Effector CD4-positive, alpha-beta T cell (primary cell): ENCODE measurements around the gene WNK2.

Experiments
- DNase-seq: peaks from one replicate; pipeline ENCODE4 v3.0.0-alpha.2; 2020

The WNK2 gene

DNA sequence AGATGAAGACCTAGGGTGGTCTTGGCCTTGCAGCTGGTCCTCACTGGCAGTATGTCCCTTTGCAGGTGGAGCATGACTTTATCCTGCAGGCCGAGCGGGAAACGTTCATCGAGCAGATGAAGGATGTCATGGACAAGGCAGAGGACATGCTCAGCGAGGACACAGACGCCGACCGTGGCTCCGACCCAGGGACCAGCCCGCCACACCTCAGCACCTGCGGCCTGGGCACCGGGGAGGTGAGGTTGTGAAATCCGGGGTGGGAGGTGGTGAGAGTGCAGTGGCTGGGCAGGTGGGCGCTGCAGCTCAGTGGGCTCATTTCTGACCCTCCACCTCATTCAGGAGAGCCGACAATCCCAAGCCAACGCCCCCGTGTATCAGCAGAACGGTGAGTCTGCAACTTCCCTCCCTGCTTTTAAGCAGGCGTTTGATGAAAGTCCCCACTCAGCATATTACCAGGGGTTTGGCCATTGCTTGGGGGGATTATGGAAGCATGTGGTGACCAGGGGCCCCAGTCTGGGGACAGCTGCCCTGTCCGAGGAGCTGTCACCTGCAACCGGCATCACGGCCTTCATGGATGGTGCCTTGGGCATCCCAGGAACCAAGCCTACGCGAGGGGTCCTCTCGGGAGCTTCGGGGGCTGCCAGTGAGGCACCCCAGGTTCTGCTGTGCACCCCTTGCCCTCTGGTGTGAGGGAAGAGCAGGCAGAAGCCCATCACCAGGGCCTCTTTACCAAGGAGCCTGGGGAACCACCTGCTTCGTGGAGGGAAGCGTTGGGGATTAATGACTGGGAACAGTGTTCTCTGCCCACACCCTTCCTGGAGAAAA, 84.0 kb downstream of the WNK2 start:
- no peak for DNase-seq

DNA sequence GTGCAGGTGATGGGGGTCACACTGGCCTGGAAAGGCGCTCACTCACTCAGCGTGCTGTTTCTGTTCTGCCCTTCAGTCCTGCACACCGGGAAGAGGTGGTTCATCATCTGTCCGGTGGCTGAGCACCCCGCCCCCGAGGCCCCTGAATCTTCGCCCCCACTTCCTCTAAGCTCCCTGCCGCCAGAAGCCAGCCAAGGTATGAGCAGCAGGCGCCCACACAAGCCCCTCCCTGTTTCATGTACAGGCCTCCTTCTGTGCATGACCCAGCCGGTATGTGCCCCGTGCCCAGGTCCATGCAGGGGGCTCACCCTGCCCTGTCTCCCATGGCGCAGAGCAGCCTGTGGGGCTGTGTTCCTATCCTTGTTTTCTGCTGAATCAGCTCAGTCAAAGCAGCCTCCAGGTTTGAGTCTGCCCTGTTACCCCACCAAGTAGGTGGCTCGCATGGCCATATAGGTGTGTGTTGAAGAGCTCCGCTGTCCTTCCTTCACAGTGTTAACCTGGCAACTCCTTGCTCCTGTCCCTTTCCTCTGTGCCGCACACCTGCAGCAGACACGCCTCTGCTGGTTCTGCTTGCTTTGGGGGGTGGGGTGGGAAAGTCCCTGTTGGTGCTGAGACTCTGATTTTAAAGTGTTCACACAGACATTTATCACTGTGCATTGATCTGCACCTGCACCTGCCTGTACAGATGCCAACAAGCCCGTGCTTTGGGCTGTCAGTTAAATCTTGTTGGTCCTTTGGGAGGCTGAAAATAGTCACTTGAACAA, 84.8 kb downstream of the WNK2 start:
- DNase-seq, result no peak

DNA sequence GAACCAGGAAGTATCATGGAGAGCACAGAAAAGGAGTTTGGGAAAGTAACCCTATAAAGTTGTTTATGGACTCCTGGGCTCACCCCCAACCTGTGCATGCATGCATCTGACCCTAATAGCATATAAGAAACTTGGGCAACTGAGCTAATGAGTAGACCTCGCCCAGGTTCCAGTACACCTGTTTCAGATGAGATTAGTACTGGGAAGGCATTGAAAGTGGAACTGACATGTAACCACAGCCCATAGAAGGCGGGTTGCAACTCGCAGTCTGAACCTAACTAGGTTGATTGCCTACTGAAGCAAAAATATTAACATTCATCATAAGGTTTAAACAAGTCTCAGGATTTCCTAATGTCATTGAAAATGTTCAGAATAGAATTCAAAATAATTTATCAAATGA, 87.0 kb downstream of the WNK2 start:
- no peak for DNase-seq

DNA sequence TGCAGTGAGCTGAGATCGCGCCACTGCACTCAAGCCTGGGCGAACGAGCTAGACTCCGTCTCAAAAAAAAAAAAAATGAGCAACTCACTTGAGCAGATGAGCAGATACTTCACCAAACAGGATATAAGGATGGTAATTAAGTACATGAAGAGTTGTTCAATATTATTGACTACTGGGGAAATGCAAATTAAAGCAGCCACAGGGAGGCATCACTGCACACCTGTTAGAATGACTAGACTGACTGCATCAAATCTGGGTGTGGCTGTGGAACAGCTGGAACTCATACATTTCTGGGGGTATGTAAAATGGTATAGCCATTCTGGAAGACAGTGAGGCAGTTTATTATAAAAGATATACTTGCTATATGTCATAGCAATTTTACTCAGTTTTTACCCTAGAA, 93.0 kb downstream of the WNK2 start:
- no peak for DNase-seq

DNA sequence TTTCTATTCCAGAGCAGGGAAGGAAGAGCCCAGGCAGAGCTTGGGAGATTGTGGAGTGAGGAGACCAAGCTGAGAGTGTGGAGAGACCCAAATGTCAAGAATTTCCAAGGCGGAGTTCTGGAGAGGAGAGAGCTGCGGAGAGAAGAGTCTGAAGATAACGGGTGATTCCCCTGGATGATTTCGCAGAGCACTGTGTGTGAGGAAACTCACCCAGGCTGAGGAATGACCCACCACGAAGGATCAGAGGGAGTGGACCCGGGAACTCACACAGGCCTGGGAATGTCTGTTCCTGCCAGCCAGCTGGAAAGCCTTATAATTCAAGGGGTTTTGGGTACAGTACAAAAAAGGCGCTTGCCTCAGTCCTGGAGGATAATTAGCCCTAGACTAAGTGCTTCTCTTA, 94.2 kb downstream of the WNK2 start:
- DNase-seq, result no peak

DNA sequence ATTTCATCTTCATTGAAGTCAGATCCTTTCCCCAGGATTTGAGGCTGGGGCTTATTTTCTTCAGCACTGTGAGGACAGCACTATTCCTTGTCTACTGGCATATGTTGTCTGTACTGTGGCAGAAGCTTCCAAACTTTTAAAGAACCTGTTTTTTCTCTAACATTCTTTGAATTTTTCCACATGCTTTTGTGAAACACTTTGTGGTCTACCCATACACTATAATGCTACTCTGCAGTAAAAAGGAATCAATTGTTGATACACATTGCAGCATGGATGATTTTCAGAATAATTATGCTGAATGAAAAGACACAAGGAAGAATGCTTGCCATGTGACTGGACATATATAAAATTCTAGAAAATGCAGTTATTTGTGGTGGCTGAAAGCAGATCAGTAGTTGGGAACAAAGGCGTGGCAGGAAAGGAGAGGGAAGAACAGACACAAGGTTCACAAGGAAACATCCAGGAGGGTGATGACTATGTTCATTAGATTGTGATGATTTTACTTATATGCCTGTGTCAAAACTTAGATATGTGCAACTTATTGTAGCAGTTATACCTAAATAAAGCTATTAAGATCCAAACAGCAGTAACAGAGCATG, 96.8 kb downstream of the WNK2 start:
- no peak for DNase-seq

DNA sequence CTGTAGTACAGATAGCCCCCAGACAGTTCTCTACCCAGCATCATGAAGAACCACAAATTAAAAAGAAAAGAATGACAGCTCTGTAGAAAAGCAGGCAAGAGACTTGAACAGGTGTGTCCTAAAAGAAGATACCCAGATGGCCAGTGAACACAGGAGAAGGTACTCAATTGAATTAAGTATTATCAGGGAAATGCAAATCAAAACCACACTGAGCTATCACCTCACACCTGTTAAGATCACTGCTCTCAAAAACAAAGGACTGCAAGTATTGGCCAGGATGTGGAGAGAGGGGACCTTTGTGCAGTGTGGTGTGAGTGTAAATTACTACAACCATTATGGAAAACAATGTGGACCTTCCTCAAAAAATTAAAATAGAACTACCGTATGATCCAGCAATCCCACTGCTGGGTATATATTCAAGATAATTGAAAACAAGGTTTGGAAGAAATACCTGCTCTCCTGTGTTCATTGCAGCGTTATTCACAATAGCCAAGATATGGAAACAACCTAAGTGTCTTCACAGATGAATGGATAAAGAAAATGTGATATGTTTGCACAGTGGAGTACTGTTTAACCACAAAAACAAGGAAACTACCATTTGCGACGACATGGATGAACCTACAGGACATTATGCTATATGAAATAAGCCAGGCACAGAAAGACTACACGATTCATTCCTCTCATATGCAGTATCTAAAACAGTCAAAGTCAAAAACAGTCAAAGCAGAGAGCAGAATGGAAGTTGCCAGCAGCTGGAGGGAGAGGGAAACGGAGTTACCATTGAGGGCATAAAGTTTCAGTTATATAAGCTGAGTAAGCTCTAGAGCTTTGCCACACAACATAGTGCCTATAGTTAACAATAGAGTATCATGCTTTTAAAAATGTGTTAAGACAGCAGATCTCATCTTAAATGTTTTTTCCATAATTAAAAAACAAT, 102.6 kb downstream of the WNK2 start:
- no peak for DNase-seq

DNA sequence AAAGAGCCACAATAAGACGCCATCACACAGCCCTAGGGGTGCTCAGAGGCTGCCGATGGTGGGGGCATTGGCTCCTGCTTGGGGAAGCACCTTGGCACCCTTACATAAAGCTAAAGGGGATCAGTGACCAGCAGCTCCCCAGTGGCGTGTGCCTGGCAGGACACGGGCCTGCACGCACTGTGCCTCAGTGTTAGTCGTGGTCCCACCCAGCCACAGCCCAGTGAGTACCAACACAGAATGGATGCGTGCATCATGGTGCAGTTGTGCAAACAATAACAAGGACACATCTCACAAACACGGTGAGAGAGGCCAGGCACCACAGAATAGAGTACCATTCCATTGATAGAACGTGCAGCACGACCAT, 103.2 kb downstream of the WNK2 start:
- DNase-seq, result no peak

DNA sequence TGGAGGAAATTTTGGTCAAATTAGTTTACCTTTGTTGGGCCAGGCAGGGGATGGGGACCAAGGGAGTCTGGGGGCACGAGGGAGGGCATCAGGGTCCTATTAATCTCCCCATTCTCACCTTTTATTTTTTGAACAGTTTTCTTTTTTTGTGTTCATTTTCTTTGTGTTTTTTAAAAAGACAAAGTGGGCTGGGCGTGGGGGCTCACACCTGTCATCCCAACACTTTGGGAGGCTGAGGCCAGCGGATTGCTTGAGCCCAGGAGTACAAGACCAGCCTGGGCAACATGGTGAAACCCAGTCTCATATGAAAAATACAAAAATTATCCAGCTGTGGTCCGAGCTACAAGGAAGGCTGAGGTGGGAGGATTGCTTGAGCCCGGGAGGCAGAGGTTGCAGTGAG, 103.7 kb downstream of the WNK2 start:
- no peak for DNase-seq

DNA sequence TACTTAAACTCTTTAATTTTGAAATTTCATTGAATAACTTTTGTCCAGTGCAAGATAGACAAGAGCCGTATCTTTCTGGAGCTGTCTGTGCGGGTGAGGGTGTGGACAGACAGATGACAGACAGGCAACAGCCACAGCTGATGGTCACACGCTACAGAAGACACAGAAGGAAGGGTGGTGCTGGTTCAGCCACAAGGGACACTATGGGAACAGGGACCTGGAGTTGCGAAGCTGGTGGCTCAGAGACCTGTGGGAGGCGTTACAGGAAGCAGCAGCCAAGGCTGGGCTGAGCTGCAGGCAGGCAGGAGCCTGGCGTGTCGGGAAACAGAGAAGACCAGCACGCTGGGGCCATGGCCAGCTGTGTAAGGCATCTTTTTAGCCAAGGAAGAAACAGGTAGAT, 104.4 kb downstream of the WNK2 start:
- no peak for DNase-seq

DNA sequence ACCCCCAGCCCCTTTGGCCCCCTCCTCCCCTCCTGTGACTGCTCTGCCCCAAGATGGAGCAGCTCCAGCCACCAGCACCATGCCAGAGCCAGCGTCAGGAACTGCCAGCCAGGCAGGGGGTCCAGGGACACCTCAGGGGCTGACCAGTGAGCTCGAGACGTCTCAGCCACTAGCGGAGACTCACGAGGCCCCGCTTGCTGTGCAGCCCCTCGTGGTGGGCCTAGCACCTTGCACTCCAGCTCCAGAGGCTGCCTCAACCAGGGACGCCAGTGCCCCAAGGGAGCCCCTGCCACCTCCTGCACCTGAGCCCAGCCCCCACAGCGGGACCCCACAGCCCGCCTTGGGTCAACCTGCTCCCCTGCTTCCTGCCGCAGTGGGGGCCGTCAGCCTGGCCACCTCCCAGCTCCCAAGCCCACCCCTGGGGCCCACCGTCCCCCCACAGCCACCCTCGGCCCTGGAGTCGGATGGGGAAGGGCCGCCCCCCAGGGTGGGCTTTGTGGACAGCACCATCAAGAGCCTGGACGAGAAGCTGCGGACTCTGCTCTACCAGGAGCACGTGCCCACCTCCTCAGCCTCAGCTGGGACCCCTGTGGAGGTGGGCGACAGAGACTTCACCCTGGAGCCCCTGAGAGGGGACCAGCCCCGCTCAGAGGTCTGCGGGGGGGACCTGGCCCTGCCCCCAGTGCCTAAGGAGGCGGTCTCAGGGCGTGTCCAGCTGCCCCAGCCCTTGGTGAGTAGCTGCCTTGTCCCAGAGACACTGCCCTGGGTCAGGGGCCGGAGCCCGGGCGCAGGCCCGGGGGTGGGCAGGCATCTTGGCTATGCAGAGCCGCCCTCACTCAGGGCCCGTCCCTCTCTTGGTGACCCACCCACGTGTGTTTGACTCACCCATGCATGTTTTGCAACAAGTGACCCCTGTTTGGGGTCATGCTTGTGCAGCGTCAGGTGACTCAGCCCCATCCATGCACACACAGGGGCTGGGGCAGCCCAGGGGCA, 105.2 kb downstream of the WNK2 start:
- no peak for DNase-seq

DNA sequence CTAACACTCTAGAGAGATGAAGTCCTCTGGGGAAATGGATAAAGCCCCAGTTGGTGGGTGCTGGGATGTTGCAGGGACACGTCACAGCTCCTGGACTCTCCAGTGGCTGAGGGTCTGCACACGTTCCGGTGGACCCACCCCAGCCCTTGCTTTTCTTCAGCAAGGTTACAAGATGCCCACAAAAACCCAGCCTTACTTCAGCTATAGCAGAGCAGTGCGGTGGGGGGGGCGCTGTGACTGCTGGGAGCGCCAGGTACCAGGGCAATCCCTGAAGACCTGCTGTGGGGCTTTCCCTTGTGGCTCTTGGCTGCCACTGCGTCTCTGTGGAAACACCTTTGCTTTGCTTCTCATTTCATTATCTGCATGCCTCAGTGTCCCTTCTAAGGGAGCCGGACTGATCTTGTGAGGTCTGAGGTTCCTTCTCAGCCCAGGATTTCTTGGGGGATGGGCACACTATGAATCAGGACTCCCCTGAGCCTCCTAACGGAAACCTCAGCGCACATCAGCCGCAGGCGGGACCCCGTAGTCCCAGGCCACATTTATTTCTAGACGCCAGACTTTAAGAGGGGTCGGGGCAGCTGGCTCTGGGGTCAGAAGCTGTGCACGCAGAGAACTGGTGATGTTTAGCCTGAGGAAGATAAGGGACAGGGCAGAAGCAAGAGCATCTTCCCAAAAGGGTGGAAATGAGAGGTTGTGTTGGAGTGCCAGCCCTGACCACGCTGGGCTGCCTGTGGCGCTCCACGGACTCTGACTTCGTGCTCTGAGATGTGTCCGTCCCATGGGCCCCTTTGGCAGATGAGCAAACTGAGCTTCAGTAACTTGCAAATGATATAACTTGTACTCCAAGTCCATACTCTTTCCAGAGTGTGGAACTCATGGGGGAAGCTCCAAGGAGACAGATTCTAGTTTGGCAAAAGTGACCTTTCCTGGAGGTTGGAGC, 106.8 kb downstream of the WNK2 start:
- DNase-seq, result no peak

DNA sequence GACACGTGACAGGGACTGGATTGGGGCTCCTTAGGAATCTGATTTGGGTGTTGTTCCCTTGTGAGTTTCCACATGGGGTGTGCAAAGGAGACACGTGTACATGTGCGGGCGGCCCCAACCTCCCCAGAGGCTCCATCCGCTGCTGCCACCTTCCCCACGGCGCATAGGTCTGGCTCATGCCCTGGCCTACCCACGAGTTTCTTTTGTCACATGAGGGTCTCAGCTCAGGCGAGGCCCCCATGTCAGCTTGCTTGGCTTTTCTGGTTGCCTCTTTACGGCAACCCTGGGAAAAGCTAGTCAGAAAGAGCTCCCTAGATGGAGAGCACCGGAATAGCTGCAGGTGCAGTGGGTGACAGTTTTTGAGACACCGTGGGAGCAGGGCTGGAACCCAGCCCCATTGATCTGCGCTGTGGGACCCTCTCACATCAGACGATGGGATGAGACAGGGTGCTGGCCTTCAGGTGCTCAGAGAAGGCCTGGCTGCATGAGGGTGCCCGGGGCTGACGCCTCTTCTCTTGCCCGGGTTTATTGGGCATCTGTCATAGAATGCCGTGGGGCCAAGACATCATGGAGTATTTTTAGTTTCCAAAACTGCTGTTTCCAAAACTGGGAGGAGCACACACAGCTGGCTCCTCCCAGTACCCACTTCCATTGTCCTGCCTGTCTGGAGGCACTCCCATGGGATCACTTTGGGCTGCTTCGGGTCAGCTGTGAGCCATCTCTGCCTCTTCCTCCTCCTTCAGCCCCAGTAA, 107.8 kb downstream of the WNK2 start:
- DNase-seq, result no peak

DNA sequence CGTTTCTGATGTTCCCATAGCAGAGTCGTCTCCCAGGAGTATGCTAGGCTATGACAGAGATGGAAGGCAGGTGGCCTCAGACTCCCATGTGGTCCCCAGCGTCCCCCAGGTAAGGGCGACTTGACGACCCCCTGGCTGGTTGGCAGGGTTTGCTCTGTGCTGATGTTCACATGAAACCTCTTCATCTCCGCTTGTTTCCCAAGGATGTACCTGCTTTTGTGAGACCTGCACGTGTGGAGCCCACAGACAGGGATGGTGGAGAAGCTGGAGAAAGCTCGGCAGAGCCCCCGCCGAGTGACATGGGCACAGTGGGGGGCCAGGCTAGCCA, 108.3 kb downstream of the WNK2 start:
- DNase-seq, result no peak

DNA sequence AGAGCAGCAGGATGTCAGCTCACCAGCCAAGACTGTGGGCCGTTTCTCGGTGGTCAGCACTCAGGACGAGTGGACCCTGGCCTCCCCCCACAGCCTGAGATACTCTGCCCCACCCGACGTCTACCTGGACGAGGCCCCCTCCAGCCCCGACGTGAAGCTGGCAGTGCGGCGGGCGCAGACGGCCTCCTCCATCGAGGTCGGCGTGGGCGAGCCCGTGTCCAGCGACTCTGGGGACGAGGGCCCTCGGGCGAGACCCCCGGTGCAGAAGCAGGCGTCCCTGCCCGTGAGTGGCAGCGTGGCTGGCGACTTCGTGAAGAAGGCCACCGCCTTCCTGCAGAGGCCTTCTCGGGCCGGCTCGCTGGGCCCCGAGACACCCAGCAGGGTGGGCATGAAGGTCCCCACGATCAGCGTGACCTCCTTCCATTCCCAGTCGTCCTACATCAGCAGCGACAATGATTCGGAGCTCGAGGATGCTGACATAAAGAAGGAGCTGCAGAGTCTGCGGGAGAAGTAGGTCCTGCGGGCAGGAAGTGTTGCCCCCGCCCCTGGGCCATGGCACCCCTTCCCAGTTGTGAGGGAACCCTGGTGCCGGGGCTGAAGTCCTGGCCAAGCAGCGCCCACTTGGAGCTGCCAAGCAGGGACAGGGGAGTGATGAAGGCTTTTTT, 108.9 kb downstream of the WNK2 start:
- no peak for DNase-seq

DNA sequence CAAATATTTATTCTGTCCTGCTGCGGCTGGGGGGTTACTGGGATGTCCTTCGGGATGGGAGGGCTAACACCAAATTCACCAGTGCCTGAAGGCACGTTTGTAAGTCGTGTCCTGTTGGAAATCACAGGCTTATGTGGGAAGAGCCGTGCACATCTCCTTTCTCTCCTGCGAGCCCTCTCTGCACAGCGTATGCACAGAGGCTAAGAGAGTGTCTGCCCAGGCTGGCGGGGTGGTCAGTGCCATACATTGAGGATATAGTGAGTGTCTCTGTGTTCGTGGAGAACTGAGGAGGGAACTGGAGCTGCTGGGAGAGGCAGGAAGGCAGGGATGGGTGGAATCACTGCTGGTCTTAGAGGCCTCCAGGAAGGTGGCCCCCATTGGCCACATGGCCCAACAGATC, 110.1 kb downstream of the WNK2 start:
- DNase-seq, result no peak

DNA sequence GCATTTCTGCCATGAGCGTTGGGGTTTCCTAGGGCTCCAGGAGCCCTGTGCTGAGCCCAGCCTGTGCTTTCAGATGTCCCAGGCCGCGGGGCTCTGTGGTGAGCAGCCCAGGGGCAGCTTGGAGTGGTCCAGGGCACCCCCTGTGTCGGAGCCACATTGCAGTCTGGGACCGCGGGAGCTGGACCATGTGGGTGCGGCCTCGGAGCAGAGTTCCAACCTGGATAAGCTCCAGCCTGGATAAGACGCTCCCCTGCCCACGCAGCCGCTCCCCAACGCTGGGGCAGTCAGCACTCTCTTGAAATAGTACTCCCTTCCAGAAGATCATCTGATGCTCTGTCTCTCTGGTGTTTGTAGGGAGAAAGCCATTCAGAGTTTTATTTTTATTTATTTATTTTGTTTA, 111.1 kb downstream of the WNK2 start:
- no peak for DNase-seq

DNA sequence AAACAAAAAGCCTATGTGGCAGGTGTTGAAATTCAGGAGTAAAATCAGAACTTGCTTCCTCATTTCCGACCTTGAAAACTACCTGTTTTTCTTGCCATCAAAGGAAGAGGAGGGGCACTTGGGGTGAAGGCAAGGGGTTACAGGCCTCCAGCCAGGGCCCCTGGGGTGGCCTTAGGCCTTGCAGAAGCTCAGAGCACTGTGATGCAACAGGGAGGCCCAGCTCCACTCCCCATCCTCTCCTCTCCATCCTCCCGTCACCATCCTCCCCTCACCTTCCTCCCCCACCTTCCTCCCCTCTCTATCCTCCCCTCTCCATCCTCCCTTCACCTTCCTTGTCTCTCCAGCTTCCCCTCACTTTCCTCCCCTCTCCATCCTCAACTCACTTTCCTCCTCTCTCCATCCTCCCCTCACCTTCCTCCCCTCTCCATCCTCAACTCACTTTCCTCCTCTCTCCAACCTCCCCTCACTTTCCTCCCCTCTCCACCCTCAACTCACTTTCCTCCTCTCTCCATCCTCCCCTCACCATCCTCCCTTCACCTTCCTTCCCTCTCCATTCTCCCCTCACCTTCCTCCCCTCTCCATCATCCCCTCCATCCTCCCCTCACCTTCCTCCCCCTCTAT, 111.6 kb downstream of the WNK2 start:
- DNase-seq, result no peak
